Bronchus fibroblast of lung (primary cell): ENCODE results near the gene MTO1. TPM values are rescaled to one million over a fixed set of nuclear protein-coding genes. Genes with fewer than 3 reads are reported as not detected.

Experiments
- total RNA-seq: library from RNA; depleted of rRNA; stranded (reverse); fragments of >200 nt; gene quantifications from 2 replicates; pipeline ENCODE4 v1.2.3, GENCODE V29; 2015

MTO1 gene, protein sequence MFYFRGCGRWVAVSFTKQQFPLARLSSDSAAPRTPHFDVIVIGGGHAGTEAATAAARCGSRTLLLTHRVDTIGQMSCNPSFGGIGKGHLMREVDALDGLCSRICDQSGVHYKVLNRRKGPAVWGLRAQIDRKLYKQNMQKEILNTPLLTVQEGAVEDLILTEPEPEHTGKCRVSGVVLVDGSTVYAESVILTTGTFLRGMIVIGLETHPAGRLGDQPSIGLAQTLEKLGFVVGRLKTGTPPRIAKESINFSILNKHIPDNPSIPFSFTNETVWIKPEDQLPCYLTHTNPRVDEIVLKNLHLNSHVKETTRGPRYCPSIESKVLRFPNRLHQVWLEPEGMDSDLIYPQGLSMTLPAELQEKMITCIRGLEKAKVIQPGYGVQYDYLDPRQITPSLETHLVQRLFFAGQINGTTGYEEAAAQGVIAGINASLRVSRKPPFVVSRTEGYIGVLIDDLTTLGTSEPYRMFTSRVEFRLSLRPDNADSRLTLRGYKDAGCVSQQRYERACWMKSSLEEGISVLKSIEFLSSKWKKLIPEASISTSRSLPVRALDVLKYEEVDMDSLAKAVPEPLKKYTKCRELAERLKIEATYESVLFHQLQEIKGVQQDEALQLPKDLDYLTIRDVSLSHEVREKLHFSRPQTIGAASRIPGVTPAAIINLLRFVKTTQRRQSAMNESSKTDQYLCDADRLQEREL
- 23.5 and 24.7 TPM in 2 replicates for total RNA-seq

DNA sequence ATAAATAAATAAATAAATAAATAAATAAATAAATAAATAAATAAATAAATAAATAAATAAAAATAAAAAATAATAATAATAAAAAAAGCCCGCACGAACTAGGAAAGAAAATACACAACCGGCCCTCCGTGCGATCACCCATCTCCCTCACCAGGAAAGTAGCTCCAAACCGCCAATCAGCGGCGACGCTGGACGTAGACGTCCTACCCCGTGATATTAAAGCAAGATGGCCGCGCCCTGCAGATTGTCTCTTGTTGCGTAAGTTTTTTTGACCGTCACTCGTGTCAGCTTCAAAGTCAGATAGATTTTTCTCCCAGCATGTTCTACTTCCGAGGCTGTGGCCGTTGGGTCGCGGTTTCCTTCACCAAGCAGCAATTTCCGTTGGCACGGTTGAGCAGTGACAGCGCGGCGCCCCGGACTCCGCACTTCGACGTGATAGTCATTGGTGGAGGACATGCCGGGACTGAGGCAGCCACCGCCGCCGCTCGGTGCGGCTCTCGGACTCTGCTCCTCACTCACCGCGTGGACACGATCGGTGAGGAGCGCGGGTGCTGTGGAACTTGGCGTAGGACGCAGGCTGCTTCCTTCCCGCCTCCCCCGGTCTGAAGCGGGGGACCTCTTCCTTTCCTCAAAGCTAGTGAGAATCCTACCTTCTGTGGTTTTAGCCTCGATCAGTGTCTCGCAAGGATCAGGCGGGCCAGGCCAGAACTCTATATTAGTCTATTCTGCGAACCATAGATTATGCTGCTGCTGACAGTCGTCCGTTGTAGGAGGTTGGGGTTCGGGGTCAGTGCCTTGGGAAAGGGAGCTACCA is at the start of gene MTO1:
Gene MTO1, plus strand, starts transcription at position 201 of the 814 bp plus-strand sequence. Its CDS starts 118 bp downstream, at position 319.

DNA sequence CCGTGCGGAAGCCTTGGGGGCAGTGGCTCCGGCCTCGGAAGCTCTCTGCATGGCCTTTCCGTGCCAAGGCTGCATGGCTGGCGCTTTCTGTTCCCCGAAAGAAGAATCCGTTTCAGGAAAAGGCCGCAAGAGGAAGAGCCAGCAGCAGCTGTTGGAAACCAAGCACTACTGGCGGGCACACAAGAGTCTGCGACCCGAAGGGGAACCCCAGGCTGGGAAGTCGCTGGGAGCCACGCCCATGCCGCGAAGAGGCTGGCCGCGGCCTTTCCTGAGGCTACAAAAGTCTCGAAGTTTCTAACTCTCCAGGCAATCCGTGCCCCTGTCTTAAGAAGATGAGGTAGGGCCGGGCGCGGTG is 9.5 kb upstream of the MTO1 start, which contains the start of gene CGAS:
Gene CGAS, minus strand, starts transcription at position 191 of the 355 bp plus-strand sequence. Its CDS starts 116 bp downstream, at position 75.

DNA sequence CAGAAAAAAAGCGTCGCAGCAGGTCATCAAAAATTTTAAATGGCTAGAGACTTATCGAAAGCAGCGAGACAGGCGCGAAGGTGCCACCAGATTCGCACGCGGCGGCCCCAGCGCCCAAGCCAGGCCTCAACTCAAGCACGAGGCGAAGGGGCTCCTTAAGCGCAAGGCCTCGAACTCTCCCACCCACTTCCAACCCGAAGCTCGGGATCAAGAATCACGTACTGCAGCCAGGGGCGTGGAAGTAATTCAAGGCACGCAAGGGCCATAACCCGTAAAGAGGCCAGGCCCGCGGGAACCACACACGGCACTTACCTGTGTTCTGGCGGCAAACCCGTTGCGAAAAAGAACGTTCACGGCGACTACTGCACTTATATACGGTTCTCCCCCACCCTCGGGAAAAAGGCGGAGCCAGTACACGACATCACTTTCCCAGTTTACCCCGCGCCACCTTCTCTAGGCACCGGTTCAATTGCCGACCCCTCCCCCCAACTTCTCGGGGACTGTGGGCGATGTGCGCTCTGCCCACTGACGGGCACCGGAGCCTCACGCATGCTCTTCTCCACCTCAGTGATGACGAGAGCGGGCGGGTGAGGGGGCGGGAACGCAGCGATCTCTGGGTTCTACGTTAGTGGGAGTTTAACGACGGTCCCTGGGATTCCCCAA is 59.3 kb downstream of the MTO1 start, which contains the start of gene EEF1A1:
Gene EEF1A1, minus strand, starts transcription at position 345 of the 663 bp plus-strand sequence. CDS start 1,006 bp downstream, outside the sequence.

Other genes starting within 250 kb of the MTO1 start
- gene KHDC1L, start 236.2 kb upstream of the MTO1 start, total RNA-seq = not detected in 2 replicates
- 4.0 and 6.1 TPM in 2 replicates for gene KHDC1, start 198.5 kb upstream of the MTO1 start, total RNA-seq
- gene DPPA5, start 107.5 kb upstream of the MTO1 start, total RNA-seq = not detected in 2 replicates
- not detected in 2 replicates for gene KHDC3L, start 99.1 kb upstream of the MTO1 start, total RNA-seq
- gene OOEP, start 91.8 kb upstream of the MTO1 start, total RNA-seq = not detected in 2 replicates
- gene DDX43, start 66.9 kb upstream of the MTO1 start, total RNA-seq = 0.15 and 0.84 TPM in 2 replicates
- 5.5 and 8.2 TPM in 2 replicates for gene CGAS, start 9.4 kb upstream of the MTO1 start, total RNA-seq
- gene EEF1A1, start 59.3 kb downstream of the MTO1 start, total RNA-seq = 11,958 and 12,572 TPM in 2 replicates
- gene SLC17A5, start 192.3 kb downstream of the MTO1 start, total RNA-seq = 16.6 and 18.7 TPM in 2 replicates
- 27.9 and 33.6 TPM in 2 replicates for gene CD109, start 234.5 kb downstream of the MTO1 start, total RNA-seq